Upper lobe of left lung (tissue), 4 donors: ENCODE results near the gene B3GNT2.

Experiments
- CTCF ChIP-seq, 6 experiments: fragments of 450-650 bp in 4 of 6; fragments of 200-600 bp in 2 of 6; sonication (generic) in 2 of 6; IDR thresholded peaks; one replicate each; pipeline ENCODE4 v1.5.1; 2016 to 2019; ENCODE audit warnings: antibody characterized with exemption in 6 of 6
- POLR2A ChIP-seq, 4 donors: fragments of 450-650 bp; IDR thresholded peaks; one replicate each; pipeline ENCODE4 v1.5.1; 2016 to 2017; ENCODE audit warnings: antibody characterized with exemption in 4 of 4, mild to moderate bottlenecking in 2 of 4
- POLR2AphosphoS5 ChIP-seq, 2 donors: sonication (generic); formaldehyde crosslinking; IDR thresholded peaks; one replicate each; pipeline ENCODE4 v1.5.1; 2017; ENCODE audit warnings: antibody characterized with exemption in 2 of 2

GRCh38 chr2:62185475-62186155 lies 10.3 kb upstream of the B3GNT2 start:
- no peak for TF ChIP-seq CTCF (IDR thresholded peaks at IDR 0.05)
- no peak for TF ChIP-seq POLR2AphosphoS5 (IDR thresholded peaks at IDR 0.05)
- no peak for TF ChIP-seq POLR2A (IDR thresholded peaks at IDR 0.05)
